NCI-H2196 (cell line): Measurements from ENCODE around the gene CAPZB.

Experiments
- DNase-seq: peaks from one replicate; lab custom pipeline; 2025; ENCODE audit not compliant: unreplicated experiment; lab: John Stamatoyannopoulos, UW

The CAPZB gene

GRCh38 chr1:19430121-19431068 lies 54.9 kb downstream of the CAPZB start:
- DNase-seq, result peak; percentile 65

- DNase-seq, result peak; percentile 36
Measured at GRCh38 chr1:19429611-19430010, 55.7 kb downstream of the CAPZB start.

GRCh38 chr1:19427087-19427781 lies 58.1 kb downstream of the CAPZB start:
- no peak for DNase-seq

GRCh38 chr1:19426294-19427086 lies 58.8 kb downstream of the CAPZB start:
- DNase-seq, result no peak

- DNase-seq, result peak; percentile 37
Measured at GRCh38 chr1:19425646-19426239, 59.6 kb downstream of the CAPZB start.

- DNase-seq, result peak; percentile 71
Measured at GRCh38 chr1:19424651-19425570, 60.4 kb downstream of the CAPZB start.

- DNase-seq, result no peak
Measured at GRCh38 chr1:19423130-19423529, 62.2 kb downstream of the CAPZB start.

GRCh38 chr1:19421365-19421764 lies 64.0 kb downstream of the CAPZB start:
- no peak for DNase-seq

- DNase-seq, result no peak
Measured at GRCh38 chr1:19420606-19421005, 64.7 kb downstream of the CAPZB start.

- DNase-seq, result no peak
Measured at GRCh38 chr1:19419691-19420090, 65.6 kb downstream of the CAPZB start.

GRCh38 chr1:19418503-19418971 lies 66.8 kb downstream of the CAPZB start:
- DNase-seq, result no peak

GRCh38 chr1:19416921-19417470 lies 68.3 kb downstream of the CAPZB start:
- no peak for DNase-seq

- no peak for DNase-seq
Measured at GRCh38 chr1:19416145-19416544, 69.2 kb downstream of the CAPZB start.

GRCh38 chr1:19414515-19415121 lies 70.7 kb downstream of the CAPZB start:
- DNase-seq, result no peak

- DNase-seq, result no peak
Measured at GRCh38 chr1:19413999-19414398, 71.3 kb downstream of the CAPZB start.

- peak; percentile 69 for DNase-seq
Measured at GRCh38 chr1:19412654-19413053, 72.7 kb downstream of the CAPZB start.

GRCh38 chr1:19411612-19412011 lies 73.7 kb downstream of the CAPZB start:
- no peak for DNase-seq

GRCh38 chr1:19410393-19410792 lies 74.9 kb downstream of the CAPZB start:
- DNase-seq, result no peak
